Measurements from ENCODE around the gene MILR1.
"Not testable (repeated sequence)": the region's sequence is repeated elsewhere in the genome, so short reads cannot be mapped to it uniquely, and the experiment has no call there.

- not testable (repeated sequence) for TF ChIP-seq SMC3 (IDR thresholded peaks at IDR 0.05); RCOR1 (IDR thresholded peaks at IDR 0.05; ENCODE audit: low read depth, low read length); CTCF (IDR thresholded peaks at IDR 0.05)
Observed at GRCh38 chr17:64439521-64439920, 9.4 kb upstream of the MILR1 start.

All from A549 (cell line).